WTC11 (cell line): ENCODE measurements around the gene SPRED1. TPM values are rescaled to one million over a fixed set of nuclear protein-coding genes. Genes with fewer than 3 reads are reported as not detected.

Experiments used
- ATAC-seq: fragments of 200-7000 bp; cut with Tn5 transposase; 2 replicates; pipeline ENCODE4 v1.10.0; 2021; ENCODE audit warnings: mild to moderate bottlenecking, moderate library complexity
- CTCF ChIA-PET: fragments of 300-600 bp; sonication (Branson Sonifier 250); formaldehyde crosslinking; loops from one replicate; lab custom pipeline; 2021; ENCODE audit warnings: antibody characterized with exemption; lab: Charles Lee
- POLR2A ChIA-PET: fragments of 350-600 bp; sonication (Branson Sonifier 250); formaldehyde crosslinking; loops from one replicate; lab custom pipeline; 2021; ENCODE audit warnings: antibody characterized with exemption; lab: Charles Lee
- DNase-seq: peaks from one replicate; pipeline ENCODE4 v3.0.0; 2021; ENCODE audit warnings: low spot score
- H3K27ac Mint-ChIP-seq: 2 replicates; pipeline ENCODE4 v1.8.0; 2021; ENCODE audit warnings: mixed read lengths
- H3K27me3 Mint-ChIP-seq: 2 replicates; pipeline ENCODE4 v1.8.0; 2021; ENCODE audit warnings: low read depth, mild to moderate bottlenecking, moderate library complexity, mixed read lengths
- H3K36me3 Mint-ChIP-seq: 2 replicates; pipeline ENCODE4 v1.8.0; 2021; ENCODE audit warnings: mixed read lengths
- H3K4me1 Mint-ChIP-seq: 2 replicates; pipeline ENCODE4 v1.8.0; 2022; ENCODE audit warnings: mixed read lengths
- H3K4me3 Mint-ChIP-seq: 2 replicates; pipeline ENCODE4 v1.8.0; 2021; ENCODE audit warnings: mild to moderate bottlenecking, moderate library complexity, mixed read lengths
- H3K9me3 Mint-ChIP-seq: 2 replicates; pipeline ENCODE4 v1.8.0; 2021; ENCODE audit warnings: mixed read lengths
- JUN ChIP-seq: sonication (generic); formaldehyde crosslinking; IDR thresholded peaks from 2 replicates; pipeline ENCODE4 v1.8.0; 2023; ENCODE audit warnings: mild to moderate bottlenecking, missing genetic modification reagents
- KAT7 ChIP-seq: sonication (generic); formaldehyde crosslinking; IDR thresholded peaks from 2 replicates; pipeline ENCODE4 v1.8.1; 2023; ENCODE audit warnings: missing genetic modification reagents, mild to moderate bottlenecking, borderline replicate concordance
- NR1H2 ChIP-seq: sonication (generic); formaldehyde crosslinking; IDR thresholded peaks from 2 replicates; pipeline ENCODE4 v1.9.0; 2021; ENCODE audit warnings: mild to moderate bottlenecking, moderate library complexity, missing genetic modification reagents
- NR2C2 ChIP-seq: sonication (generic); formaldehyde crosslinking; IDR thresholded peaks from 2 replicates; pipeline ENCODE4 v1.8.0; 2022; ENCODE audit warnings: mild to moderate bottlenecking, missing genetic modification reagents
- SP1 ChIP-seq: sonication (generic); formaldehyde crosslinking; conservative IDR thresholded peaks from 2 replicates; pipeline ENCODE4 v1.8.1; 2022; ENCODE audit warnings: missing genetic modification reagents
- ZNF317 ChIP-seq: sonication (generic); formaldehyde crosslinking; IDR thresholded peaks from 2 replicates; pipeline ENCODE4 v1.8.1; 2023; ENCODE audit warnings: low read depth, mild to moderate bottlenecking, moderate library complexity, missing genetic modification reagents, borderline replicate concordance
- ZNF423 ChIP-seq: fragments of 250-450 bp; sonication (Bioruptor Pico); IDR thresholded peaks from 2 replicates; pipeline ENCODE4 v2.1.2; 2022; ENCODE audit warnings: mild to moderate bottlenecking, moderate library complexity
- ZNF671 ChIP-seq: fragments of 250-450 bp; sonication (Bioruptor Pico); IDR thresholded peaks from 2 replicates; pipeline ENCODE4 v1.8.0; 2021; ENCODE audit warnings: mild to moderate bottlenecking
- total RNA-seq: library from RNA; stranded (reverse); gene quantifications from 3 replicates; pipeline ENCODE4 v1.2.3, GENCODE V29; 2021
- TF ChIP-seq, protein P1 (sequence below): sonication (generic); formaldehyde crosslinking; IDR thresholded peaks from 2 replicates; pipeline ENCODE4 v1.8.0; 2023; ENCODE audit warnings: mild to moderate bottlenecking, missing genetic modification reagents
- TF ChIP-seq, protein P2 (sequence below): sonication (generic); formaldehyde crosslinking; IDR thresholded peaks from 2 replicates; pipeline ENCODE4 v1.8.0; 2022; ENCODE audit warnings: missing genetic modification reagents
- TF ChIP-seq, protein P3 (sequence below): sonication (generic); formaldehyde crosslinking; IDR thresholded peaks from 2 replicates; pipeline ENCODE4 v1.8.1; 2023; ENCODE audit warnings: mild to moderate bottlenecking, missing genetic modification reagents
- TF ChIP-seq, protein P4 (sequence below): fragments of 250-450 bp; sonication (Bioruptor Pico); IDR thresholded peaks from 2 replicates; pipeline ENCODE4 v1.9.0; 2021; ENCODE audit warnings: mild to moderate bottlenecking
- TF ChIP-seq, protein P5 (sequence below): fragments of 250-450 bp; sonication (Bioruptor Pico); IDR thresholded peaks from 2 replicates; pipeline ENCODE4 v1.9.0; 2021; ENCODE audit warnings: mild to moderate bottlenecking, borderline replicate concordance
- TF ChIP-seq, protein P6 (sequence below): sonication (generic); formaldehyde crosslinking; IDR thresholded peaks from 2 replicates; pipeline ENCODE4 v1.8.0; 2022; ENCODE audit warnings: mild to moderate bottlenecking, missing genetic modification reagents

SPRED1 gene
- total RNA-seq, 1 experiment from 2014 or later, result 35.9 TPM

DNA sequence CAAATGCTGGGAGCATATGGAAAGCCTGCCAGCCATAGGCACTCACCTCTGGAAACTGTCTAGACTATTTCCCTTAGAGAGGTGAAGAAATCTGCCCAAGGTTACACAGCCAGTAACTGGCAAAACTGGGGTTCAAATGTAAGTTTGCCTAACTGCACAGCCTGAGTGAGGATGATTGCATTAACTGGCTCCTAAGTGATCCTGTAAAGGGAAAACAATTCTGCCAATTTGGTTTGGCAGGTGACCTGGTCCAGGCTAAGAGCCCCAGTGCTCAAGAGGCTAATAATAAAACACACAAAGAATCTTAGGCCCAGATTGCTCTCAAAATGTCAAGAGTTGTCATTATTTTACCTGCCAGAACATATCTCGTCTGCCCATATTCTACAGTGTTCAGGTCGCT lies 43.9 kb upstream of the SPRED1 start (continued):
- TF ChIP-seq, protein P1, sequence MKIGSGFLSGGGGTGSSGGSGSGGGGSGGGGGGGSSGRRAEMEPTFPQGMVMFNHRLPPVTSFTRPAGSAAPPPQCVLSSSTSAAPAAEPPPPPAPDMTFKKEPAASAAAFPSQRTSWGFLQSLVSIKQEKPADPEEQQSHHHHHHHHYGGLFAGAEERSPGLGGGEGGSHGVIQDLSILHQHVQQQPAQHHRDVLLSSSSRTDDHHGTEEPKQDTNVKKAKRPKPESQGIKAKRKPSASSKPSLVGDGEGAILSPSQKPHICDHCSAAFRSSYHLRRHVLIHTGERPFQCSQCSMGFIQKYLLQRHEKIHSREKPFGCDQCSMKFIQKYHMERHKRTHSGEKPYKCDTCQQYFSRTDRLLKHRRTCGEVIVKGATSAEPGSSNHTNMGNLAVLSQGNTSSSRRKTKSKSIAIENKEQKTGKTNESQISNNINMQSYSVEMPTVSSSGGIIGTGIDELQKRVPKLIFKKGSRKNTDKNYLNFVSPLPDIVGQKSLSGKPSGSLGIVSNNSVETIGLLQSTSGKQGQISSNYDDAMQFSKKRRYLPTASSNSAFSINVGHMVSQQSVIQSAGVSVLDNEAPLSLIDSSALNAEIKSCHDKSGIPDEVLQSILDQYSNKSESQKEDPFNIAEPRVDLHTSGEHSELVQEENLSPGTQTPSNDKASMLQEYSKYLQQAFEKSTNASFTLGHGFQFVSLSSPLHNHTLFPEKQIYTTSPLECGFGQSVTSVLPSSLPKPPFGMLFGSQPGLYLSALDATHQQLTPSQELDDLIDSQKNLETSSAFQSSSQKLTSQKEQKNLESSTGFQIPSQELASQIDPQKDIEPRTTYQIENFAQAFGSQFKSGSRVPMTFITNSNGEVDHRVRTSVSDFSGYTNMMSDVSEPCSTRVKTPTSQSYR (CRISPR knock-in tag), result no peak
- TF ChIP-seq ZNF423 (CRISPR knock-in tag), result no peak

DNA sequence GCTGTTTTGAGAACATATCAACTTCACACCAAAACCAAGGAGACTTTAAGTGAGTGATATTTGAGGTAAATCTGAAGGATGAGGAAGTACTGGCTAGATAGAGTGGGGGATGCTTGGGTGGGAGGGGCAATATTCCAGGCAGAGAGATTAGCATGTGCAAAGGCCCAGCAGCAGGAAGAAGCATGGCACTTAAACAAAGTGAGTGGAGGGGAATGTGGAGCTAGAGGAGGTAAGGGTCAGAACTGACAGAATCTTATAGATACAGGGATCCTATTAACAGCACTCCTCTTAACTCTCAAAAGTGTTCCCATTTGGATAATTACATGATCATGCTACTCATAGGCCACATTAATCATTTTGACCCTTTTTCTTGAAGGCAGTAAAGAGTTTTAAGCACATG lies 41.4 kb upstream of the SPRED1 start:
- ChIA-PET CTCF (no interaction called here), POLR2A (no interaction called here)
- H3K36me3 Mint-ChIP-seq, result no peaks in the 10 kb centered on the region
- H3K9me3 Mint-ChIP-seq, result no peaks in the 10 kb centered on the region
- ATAC-seq, result peak; percentile 60
- no peak overlapping the region for H3K4me3 Mint-ChIP-seq
- no peak overlapping the region for H3K27ac Mint-ChIP-seq
- TF ChIP-seq ZNF671 (CRISPR knock-in tag), result no peak
- TF ChIP-seq NR2C2 (CRISPR knock-in tag), result no peak
- TF ChIP-seq, protein P2, sequence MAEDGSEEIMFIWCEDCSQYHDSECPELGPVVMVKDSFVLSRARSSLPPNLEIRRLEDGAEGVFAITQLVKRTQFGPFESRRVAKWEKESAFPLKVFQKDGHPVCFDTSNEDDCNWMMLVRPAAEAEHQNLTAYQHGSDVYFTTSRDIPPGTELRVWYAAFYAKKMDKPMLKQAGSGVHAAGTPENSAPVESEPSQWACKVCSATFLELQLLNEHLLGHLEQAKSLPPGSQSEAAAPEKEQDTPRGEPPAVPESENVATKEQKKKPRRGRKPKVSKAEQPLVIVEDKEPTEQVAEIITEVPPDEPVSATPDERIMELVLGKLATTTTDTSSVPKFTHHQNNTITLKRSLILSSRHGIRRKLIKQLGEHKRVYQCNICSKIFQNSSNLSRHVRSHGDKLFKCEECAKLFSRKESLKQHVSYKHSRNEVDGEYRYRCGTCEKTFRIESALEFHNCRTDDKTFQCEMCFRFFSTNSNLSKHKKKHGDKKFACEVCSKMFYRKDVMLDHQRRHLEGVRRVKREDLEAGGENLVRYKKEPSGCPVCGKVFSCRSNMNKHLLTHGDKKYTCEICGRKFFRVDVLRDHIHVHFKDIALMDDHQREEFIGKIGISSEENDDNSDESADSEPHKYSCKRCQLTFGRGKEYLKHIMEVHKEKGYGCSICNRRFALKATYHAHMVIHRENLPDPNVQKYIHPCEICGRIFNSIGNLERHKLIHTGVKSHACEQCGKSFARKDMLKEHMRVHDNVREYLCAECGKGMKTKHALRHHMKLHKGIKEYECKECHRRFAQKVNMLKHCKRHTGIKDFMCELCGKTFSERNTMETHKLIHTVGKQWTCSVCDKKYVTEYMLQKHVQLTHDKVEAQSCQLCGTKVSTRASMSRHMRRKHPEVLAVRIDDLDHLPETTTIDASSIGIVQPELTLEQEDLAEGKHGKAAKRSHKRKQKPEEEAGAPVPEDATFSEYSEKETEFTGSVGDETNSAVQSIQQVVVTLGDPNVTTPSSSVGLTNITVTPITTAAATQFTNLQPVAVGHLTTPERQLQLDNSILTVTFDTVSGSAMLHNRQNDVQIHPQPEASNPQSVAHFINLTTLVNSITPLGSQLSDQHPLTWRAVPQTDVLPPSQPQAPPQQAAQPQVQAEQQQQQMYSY (CRISPR knock-in tag), result no peak
- TF ChIP-seq, protein P3, sequence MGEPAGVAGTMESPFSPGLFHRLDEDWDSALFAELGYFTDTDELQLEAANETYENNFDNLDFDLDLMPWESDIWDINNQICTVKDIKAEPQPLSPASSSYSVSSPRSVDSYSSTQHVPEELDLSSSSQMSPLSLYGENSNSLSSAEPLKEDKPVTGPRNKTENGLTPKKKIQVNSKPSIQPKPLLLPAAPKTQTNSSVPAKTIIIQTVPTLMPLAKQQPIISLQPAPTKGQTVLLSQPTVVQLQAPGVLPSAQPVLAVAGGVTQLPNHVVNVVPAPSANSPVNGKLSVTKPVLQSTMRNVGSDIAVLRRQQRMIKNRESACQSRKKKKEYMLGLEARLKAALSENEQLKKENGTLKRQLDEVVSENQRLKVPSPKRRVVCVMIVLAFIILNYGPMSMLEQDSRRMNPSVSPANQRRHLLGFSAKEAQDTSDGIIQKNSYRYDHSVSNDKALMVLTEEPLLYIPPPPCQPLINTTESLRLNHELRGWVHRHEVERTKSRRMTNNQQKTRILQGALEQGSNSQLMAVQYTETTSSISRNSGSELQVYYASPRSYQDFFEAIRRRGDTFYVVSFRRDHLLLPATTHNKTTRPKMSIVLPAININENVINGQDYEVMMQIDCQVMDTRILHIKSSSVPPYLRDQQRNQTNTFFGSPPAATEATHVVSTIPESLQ (CRISPR knock-in tag), result no peak
- TF ChIP-seq KAT7 (CRISPR knock-in tag), result no peak
- no peak for TF ChIP-seq NR1H2
- TF ChIP-seq, protein P4, sequence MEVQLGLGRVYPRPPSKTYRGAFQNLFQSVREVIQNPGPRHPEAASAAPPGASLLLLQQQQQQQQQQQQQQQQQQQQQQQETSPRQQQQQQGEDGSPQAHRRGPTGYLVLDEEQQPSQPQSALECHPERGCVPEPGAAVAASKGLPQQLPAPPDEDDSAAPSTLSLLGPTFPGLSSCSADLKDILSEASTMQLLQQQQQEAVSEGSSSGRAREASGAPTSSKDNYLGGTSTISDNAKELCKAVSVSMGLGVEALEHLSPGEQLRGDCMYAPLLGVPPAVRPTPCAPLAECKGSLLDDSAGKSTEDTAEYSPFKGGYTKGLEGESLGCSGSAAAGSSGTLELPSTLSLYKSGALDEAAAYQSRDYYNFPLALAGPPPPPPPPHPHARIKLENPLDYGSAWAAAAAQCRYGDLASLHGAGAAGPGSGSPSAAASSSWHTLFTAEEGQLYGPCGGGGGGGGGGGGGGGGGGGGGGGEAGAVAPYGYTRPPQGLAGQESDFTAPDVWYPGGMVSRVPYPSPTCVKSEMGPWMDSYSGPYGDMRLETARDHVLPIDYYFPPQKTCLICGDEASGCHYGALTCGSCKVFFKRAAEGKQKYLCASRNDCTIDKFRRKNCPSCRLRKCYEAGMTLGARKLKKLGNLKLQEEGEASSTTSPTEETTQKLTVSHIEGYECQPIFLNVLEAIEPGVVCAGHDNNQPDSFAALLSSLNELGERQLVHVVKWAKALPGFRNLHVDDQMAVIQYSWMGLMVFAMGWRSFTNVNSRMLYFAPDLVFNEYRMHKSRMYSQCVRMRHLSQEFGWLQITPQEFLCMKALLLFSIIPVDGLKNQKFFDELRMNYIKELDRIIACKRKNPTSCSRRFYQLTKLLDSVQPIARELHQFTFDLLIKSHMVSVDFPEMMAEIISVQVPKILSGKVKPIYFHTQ (CRISPR knock-in tag), result no peak
- TF ChIP-seq SP1 (CRISPR knock-in tag), result no peak
- no peak for TF ChIP-seq JUN (CRISPR knock-in tag)
- TF ChIP-seq, protein P5, sequence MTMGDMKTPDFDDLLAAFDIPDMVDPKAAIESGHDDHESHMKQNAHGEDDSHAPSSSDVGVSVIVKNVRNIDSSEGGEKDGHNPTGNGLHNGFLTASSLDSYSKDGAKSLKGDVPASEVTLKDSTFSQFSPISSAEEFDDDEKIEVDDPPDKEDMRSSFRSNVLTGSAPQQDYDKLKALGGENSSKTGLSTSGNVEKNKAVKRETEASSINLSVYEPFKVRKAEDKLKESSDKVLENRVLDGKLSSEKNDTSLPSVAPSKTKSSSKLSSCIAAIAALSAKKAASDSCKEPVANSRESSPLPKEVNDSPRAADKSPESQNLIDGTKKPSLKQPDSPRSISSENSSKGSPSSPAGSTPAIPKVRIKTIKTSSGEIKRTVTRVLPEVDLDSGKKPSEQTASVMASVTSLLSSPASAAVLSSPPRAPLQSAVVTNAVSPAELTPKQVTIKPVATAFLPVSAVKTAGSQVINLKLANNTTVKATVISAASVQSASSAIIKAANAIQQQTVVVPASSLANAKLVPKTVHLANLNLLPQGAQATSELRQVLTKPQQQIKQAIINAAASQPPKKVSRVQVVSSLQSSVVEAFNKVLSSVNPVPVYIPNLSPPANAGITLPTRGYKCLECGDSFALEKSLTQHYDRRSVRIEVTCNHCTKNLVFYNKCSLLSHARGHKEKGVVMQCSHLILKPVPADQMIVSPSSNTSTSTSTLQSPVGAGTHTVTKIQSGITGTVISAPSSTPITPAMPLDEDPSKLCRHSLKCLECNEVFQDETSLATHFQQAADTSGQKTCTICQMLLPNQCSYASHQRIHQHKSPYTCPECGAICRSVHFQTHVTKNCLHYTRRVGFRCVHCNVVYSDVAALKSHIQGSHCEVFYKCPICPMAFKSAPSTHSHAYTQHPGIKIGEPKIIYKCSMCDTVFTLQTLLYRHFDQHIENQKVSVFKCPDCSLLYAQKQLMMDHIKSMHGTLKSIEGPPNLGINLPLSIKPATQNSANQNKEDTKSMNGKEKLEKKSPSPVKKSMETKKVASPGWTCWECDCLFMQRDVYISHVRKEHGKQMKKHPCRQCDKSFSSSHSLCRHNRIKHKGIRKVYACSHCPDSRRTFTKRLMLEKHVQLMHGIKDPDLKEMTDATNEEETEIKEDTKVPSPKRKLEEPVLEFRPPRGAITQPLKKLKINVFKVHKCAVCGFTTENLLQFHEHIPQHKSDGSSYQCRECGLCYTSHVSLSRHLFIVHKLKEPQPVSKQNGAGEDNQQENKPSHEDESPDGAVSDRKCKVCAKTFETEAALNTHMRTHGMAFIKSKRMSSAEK (CRISPR knock-in tag), result no peak
- no peak for TF ChIP-seq ZNF317 (CRISPR knock-in tag)
- TF ChIP-seq, protein P6, sequence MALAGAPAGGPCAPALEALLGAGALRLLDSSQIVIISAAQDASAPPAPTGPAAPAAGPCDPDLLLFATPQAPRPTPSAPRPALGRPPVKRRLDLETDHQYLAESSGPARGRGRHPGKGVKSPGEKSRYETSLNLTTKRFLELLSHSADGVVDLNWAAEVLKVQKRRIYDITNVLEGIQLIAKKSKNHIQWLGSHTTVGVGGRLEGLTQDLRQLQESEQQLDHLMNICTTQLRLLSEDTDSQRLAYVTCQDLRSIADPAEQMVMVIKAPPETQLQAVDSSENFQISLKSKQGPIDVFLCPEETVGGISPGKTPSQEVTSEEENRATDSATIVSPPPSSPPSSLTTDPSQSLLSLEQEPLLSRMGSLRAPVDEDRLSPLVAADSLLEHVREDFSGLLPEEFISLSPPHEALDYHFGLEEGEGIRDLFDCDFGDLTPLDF (CRISPR knock-in tag), result no peak
- DNase-seq, result no peak
- H3K4me1 Mint-ChIP-seq, result peaks cover 21% of the 10 kb centered on the region
- H3K27me3 Mint-ChIP-seq, result no peaks in the 10 kb centered on the region; the same call in 1 of the 2 replicates
